ENCODE measurements around the gene DMTF1. TPM values are rescaled to one million over a fixed set of nuclear protein-coding genes. Genes with fewer than 3 reads are reported as not detected.

The DMTF1 gene
- total and polyA plus RNA-seq, 9 of the 15 experiments (the other 6 are each of a cell fraction or from before 2014, with no cell fraction given): 25.7 to 208 (median 74.7) TPM

DNA sequence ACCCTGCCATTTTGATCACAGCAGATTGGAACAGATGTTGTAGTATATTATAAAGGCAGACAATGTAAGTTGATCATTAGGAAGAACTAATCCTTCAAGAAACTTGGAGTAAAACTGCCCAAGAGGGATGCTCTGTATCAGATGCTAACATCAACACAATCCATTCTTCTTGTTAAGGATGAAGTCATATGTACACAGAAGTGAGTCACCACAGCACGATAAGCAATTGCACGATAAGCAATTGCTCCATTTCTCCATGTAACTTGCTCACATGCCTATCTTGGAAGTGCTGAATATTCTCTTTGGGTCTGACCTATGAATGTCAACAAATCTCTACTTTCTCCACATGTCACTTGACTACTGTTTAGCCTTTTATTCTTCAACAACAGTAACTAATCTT lies 41.5 kb upstream of the DMTF1 start (continued):
- TF ChIP-seq, protein P1, sequence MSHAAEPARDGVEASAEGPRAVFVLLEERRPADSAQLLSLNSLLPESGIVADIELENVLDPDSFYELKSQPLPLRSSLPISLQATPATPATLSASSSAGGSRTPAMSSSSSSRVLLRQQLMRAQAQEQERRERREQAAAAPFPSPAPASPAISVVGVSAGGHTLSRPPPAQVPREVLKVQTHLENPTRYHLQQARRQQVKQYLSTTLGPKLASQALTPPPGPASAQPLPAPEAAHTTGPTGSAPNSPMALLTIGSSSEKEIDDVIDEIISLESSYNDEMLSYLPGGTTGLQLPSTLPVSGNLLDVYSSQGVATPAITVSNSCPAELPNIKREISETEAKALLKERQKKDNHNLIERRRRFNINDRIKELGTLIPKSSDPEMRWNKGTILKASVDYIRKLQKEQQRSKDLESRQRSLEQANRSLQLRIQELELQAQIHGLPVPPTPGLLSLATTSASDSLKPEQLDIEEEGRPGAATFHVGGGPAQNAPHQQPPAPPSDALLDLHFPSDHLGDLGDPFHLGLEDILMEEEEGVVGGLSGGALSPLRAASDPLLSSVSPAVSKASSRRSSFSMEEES (CRISPR knock-in tag; IDR thresholded peaks at IDR 0.05): no peak
- TF ChIP-seq, protein P2, sequence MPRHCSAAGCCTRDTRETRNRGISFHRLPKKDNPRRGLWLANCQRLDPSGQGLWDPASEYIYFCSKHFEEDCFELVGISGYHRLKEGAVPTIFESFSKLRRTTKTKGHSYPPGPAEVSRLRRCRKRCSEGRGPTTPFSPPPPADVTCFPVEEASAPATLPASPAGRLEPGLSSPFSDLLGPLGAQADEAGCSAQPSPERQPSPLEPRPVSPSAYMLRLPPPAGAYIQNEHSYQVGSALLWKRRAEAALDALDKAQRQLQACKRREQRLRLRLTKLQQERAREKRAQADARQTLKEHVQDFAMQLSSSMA (CRISPR knock-in tag; IDR thresholded peaks at IDR 0.05): no peak
- TF ChIP-seq, protein P3, sequence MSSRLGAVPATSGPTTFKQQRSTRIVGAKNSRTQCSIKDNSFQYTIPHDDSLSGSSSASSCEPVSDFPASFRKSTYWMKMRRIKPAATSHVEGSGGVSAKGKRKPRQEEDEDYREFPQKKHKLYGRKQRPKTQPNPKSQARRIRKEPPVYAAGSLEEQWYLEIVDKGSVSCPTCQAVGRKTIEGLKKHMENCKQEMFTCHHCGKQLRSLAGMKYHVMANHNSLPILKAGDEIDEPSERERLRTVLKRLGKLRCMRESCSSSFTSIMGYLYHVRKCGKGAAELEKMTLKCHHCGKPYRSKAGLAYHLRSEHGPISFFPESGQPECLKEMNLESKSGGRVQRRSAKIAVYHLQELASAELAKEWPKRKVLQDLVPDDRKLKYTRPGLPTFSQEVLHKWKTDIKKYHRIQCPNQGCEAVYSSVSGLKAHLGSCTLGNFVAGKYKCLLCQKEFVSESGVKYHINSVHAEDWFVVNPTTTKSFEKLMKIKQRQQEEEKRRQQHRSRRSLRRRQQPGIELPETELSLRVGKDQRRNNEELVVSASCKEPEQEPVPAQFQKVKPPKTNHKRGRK (tag; IDR thresholded peaks at IDR 0.05): no peak
- TF ChIP-seq NR4A1 (CRISPR knock-in tag; IDR thresholded peaks at IDR 0.05): no peak
- TF ChIP-seq NR4A1 (tag; IDR thresholded peaks at IDR 0.05): no peak
- TF ChIP-seq, protein P4, sequence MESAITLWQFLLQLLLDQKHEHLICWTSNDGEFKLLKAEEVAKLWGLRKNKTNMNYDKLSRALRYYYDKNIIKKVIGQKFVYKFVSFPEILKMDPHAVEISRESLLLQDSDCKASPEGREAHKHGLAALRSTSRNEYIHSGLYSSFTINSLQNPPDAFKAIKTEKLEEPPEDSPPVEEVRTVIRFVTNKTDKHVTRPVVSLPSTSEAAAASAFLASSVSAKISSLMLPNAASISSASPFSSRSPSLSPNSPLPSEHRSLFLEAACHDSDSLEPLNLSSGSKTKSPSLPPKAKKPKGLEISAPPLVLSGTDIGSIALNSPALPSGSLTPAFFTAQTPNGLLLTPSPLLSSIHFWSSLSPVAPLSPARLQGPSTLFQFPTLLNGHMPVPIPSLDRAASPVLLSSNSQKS (CRISPR knock-in tag; IDR thresholded peaks at IDR 0.05): no peak
- no peak for TF ChIP-seq RBM22 (IDR thresholded peaks at IDR 0.05; ENCODE audit: low read depth, low read length, poor library complexity, severe bottlenecking)
- TF ChIP-seq, protein P5, sequence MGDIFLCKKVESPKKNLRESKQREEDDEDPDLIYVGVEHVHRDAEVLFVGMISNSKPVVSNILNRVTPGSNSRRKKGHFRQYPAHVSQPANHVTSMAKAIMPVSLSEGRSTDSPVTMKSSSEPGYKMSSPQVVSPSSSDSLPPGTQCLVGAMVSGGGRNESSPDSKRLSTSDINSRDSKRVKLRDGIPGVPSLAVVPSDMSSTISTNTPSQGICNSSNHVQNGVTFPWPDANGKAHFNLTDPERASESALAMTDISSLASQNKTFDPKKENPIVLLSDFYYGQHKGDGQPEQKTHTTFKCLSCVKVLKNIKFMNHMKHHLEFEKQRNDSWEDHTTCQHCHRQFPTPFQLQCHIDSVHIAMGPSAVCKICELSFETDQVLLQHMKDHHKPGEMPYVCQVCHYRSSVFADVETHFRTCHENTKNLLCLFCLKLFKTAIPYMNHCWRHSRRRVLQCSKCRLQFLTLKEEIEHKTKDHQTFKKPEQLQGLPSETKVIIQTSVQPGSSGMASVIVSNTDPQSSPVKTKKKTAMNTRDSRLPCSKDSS (IDR thresholded peaks at IDR 0.05; ENCODE audit: low read depth, partially characterized antibody): no peak

Measured in K562 (cell line).